ENCODE results near the gene CHCHD3. TPM values are rescaled to one million over a fixed set of nuclear protein-coding genes. Genes with fewer than 3 reads are reported as not detected.

CHCHD3 gene
- total and polyA plus RNA-seq, 4 donors: 20.1 to 78.0 (median 46.9) TPM

- H3K36me3 ChIP-seq (ENCODE audit: control insufficient read depth in 4 of 4, insufficient read depth in 4 of 4, low read length in 4 of 4): no peaks in the 10 kb centered on the region
Observed at GRCh38 chr7:132764762-132765161, 317.1 kb downstream of the CHCHD3 start.

GRCh38 chr7:132760866-132761265, 321.0 kb downstream of the CHCHD3 start:
- ATAC-seq (ENCODE audit: insufficient read depth, low FRiP score): no peak
- no peaks in the 10 kb centered on the region for H3K36me3 ChIP-seq (ENCODE audit: control insufficient read depth in 4 of 4, insufficient read depth in 4 of 4, low read length in 4 of 4)
- DNase-seq: no peak
- no peak overlapping the region for H3K27ac ChIP-seq (ENCODE audit: low read depth in 1 of 2, low read length in 1 of 2)
- 65 to 73% methylated on average over 7 of the region's 7 CpGs for WGBS, 2 donors
- no peaks in the 10 kb centered on the region for H3K27me3 ChIP-seq (ENCODE audit: control insufficient read depth in 3 of 3, insufficient read depth in 3 of 3, low read length in 2 of 3)
- no peak overlapping the region for H3K9ac ChIP-seq (ENCODE audit: insufficient read depth in 1 of 2, low read length in 2 of 2)
- no peak overlapping the region for H3K4me3 ChIP-seq
- peaks cover 0 to 5% (median 0%) of the 10 kb centered on the region in 5 donors for H3K4me1 ChIP-seq (ENCODE audit: control insufficient read depth in 5 of 5, insufficient read depth in 5 of 5, low read length in 5 of 5)
- no peaks in the 10 kb centered on the region for H3K9me3 ChIP-seq (ENCODE audit: control insufficient read depth in 4 of 4, insufficient read depth in 3 of 4, low read length in 3 of 4)
- no peak for TF ChIP-seq CTCF (IDR thresholded peaks at IDR 0.05; ENCODE audit: control extremely low read depth, extremely low read depth)

More at GRCh38 chr7:132764762-132765161, 317.1 kb downstream of the CHCHD3 start:
- Histone ChIP-seq H3K4me1 (ENCODE audit: control insufficient read depth in 5 of 5, insufficient read depth in 5 of 5, low read length in 5 of 5) (peaks cover 0 to 2% (median 0%) of the 10 kb centered on the region in 5 donors), H3K9me3 (ENCODE audit: control insufficient read depth in 4 of 4, insufficient read depth in 3 of 4, low read length in 3 of 4) (peaks cover 0 to 6% (median 2%) of the 10 kb centered on the region in 4 donors), H3K27ac (ENCODE audit: low read depth in 1 of 2, low read length in 1 of 2) (no peak overlapping the region), H3K4me3 (no peak overlapping the region), H3K9ac (ENCODE audit: insufficient read depth in 1 of 2, low read length in 2 of 2) (no peak overlapping the region), H3K27me3 (ENCODE audit: control insufficient read depth in 3 of 3, insufficient read depth in 3 of 3, low read length in 2 of 3) (no peaks in the 10 kb centered on the region)
- DNase-seq: no peak
- no peak for TF ChIP-seq CTCF (IDR thresholded peaks at IDR 0.05; ENCODE audit: control extremely low read depth, extremely low read depth)
- WGBS, 2 donors: 88 to 91% methylated on average over 5 of the region's 5 CpGs
- no peak for ATAC-seq (ENCODE audit: insufficient read depth, low FRiP score)

- DNase-seq (no peak), ATAC-seq (ENCODE audit: insufficient read depth, low FRiP score) (no peak)
- Histone ChIP-seq H3K4me3 (no peak overlapping the region), H3K9me3 (ENCODE audit: control insufficient read depth in 4 of 4, insufficient read depth in 3 of 4, low read length in 3 of 4) (no peaks in the 10 kb centered on the region), H3K27me3 (ENCODE audit: control insufficient read depth in 3 of 3, insufficient read depth in 3 of 3, low read length in 2 of 3) (no peaks in the 10 kb centered on the region), H3K4me1 (ENCODE audit: control insufficient read depth in 5 of 5, insufficient read depth in 5 of 5, low read length in 5 of 5) (peaks cover 0 to 4% (median 0%) of the 10 kb centered on the region in 5 donors), H3K9ac (ENCODE audit: insufficient read depth in 1 of 2, low read length in 2 of 2) (no peak overlapping the region), H3K36me3 (ENCODE audit: control insufficient read depth in 4 of 4, insufficient read depth in 4 of 4, low read length in 4 of 4) (no peaks in the 10 kb centered on the region), H3K27ac (ENCODE audit: low read depth in 1 of 2, low read length in 1 of 2) (no peak overlapping the region)
- TF ChIP-seq CTCF (IDR thresholded peaks at IDR 0.05; ENCODE audit: control extremely low read depth, extremely low read depth): no peak
- 61 to 79% methylated on average over 2 of the region's 2 CpGs for WGBS, 2 donors
Observed at GRCh38 chr7:132760244-132760623, 321.7 kb downstream of the CHCHD3 start.

Measured in lung (tissue), 12 donors.